C4-2B (cell line): ENCODE data around the gene DUSP11.

Experiments
- H3K27ac ChIP-seq: fragments of 450-650 bp; 2 replicates; pipeline ENCODE4 v1.5.1; 2017
- CTCF ChIP-seq: fragments of 450-650 bp; conservative IDR thresholded peaks from 2 replicates; pipeline ENCODE4 v1.5.1; 2017; ENCODE audit warnings: mild to moderate bottlenecking
- ZFX ChIP-seq: fragments of 450-650 bp; IDR thresholded peaks from 2 replicates; pipeline ENCODE4 v1.6.1; 2017

The DUSP11 gene

GRCh38 chr2:73749314-73749713 is 30.6 kb downstream of the DUSP11 start:
- no peak overlapping the region for H3K27ac ChIP-seq
- TF ChIP-seq CTCF (no peak), ZFX (no peak)

GRCh38 chr2:73746877-73747208 is 33.1 kb downstream of the DUSP11 start:
- TF ChIP-seq ZFX: no peak
- no peak for TF ChIP-seq CTCF
- H3K27ac ChIP-seq: no peak overlapping the region

GRCh38 chr2:73746015-73746876 is 33.7 kb downstream of the DUSP11 start:
- TF ChIP-seq ZFX: no peak
- TF ChIP-seq CTCF: no peak
- no peak overlapping the region for H3K27ac ChIP-seq

- no peak overlapping the region for H3K27ac ChIP-seq
- TF ChIP-seq CTCF (no peak), ZFX (no peak)
These were observed 39.1 kb downstream of the DUSP11 start for GRCh38 chr2:73740767-73741166.

- TF ChIP-seq CTCF (no peak), ZFX (no peak)
- peak overlapping the region; percentile 68 for H3K27ac ChIP-seq
These were observed 40.8 kb downstream of the DUSP11 start for GRCh38 chr2:73739101-73739500.

- H3K27ac ChIP-seq: peak within 1 kb of the TSS; percentile 81
These were observed 42.8 kb downstream of the DUSP11 start, which contains the start of gene TPRKB for GRCh38 chr2:73736855-73737779. TSS of gene TPRKB (minus strand) at chr2:73737345. CDS start at chr2:73734569, 2,776 bp downstream.

More at GRCh38 chr2:73736855-73737779, 42.8 kb downstream of the DUSP11 start, which contains the start of gene TPRKB:
- TF ChIP-seq CTCF (no peak), ZFX (0 out of 2 replicates have a peak, but pooled peaks have one; percentile 10)
